Liver (tissue), 9 donors: ENCODE measurements around the gene ERFL. TPM values are rescaled to one million over a fixed set of nuclear protein-coding genes. Genes with fewer than 3 reads are reported as not detected.
"Not testable (repeated sequence)": the region's sequence is repeated elsewhere in the genome, so short reads cannot be mapped to it uniquely, and the experiment has no call there.

Experiments used
- DNase-seq: peaks from one replicate; pipeline ENCODE4 v3.0.0-alpha.2; 2017; ENCODE audit warnings: low spot score
- H3K27ac ChIP-seq, 2 donors: one replicate each; pipeline ENCODE4 v1.7.0; 2013; ENCODE audit warnings: inconsistent platforms in 2 of 2, low read length in 2 of 2, control low read depth in 1 of 2, low read depth in 1 of 2, mild to moderate bottlenecking in 1 of 2
- H3K27me3 ChIP-seq, 4 donors: one replicate each; pipeline versions ENCODE4 v1.6.1 to v1.7.0; 2013; ENCODE audit warnings: low read length in 3 of 4, inconsistent platforms in 1 of 4, mild to moderate bottlenecking in 1 of 4, moderate library complexity in 1 of 4; ENCODE audit not compliant: control insufficient read depth in 4 of 4, insufficient read depth in 4 of 4
- H3K36me3 ChIP-seq, 4 donors: one replicate each; pipeline versions ENCODE4 v1.6.1 to v1.7.0; 2013; ENCODE audit warnings: low read length in 3 of 4, mild to moderate bottlenecking in 3 of 4, low read depth in 1 of 4, moderate library complexity in 1 of 4; ENCODE audit not compliant: control insufficient read depth in 4 of 4, insufficient read depth in 3 of 4
- H3K4me1 ChIP-seq, 4 donors: one replicate each; pipeline versions ENCODE4 v1.6.1 to v1.7.0; 2013; ENCODE audit warnings: low read length in 3 of 4, mild to moderate bottlenecking in 3 of 4, moderate library complexity in 1 of 4; ENCODE audit not compliant: control insufficient read depth in 4 of 4, insufficient read depth in 4 of 4
- H3K4me3 ChIP-seq, 3 donors: one replicate each; pipeline versions ENCODE4 v1.6.1 to v1.7.0; 2013; ENCODE audit warnings: low read length in 3 of 3, control low read depth in 1 of 3, low read depth in 1 of 3, mild to moderate bottlenecking in 1 of 3
- H3K9ac ChIP-seq, 2 donors: one replicate each; pipeline ENCODE4 v1.7.0; 2013; ENCODE audit warnings: low read length in 2 of 2, mild to moderate bottlenecking in 2 of 2, moderate library complexity in 2 of 2, control low read depth in 1 of 2, low read depth in 1 of 2
- H3K9me3 ChIP-seq, 4 donors: one replicate each; pipeline versions ENCODE4 v1.6.1 to v1.7.0; 2013; ENCODE audit warnings: low read length in 3 of 4; ENCODE audit not compliant: control insufficient read depth in 4 of 4
- ATF3 ChIP-seq: IDR thresholded peaks from 2 replicates; pipeline ENCODE4 v1.6.1; 2016; ENCODE audit warnings: antibody characterized with exemption
- CTCF ChIP-seq: fragments of 150-350 bp; IDR thresholded peaks from 2 replicates; pipeline ENCODE4 v1.5.1; 2017; ENCODE audit warnings: improper control_type of control experiment, low read depth, low read length; ENCODE audit not compliant: missing input control
- EGR1 ChIP-seq, 2 donors: IDR thresholded peaks; 2 replicates each; pipeline ENCODE4 v1.6.1; 2016 to 2018; ENCODE audit warnings: antibody characterized with exemption in 2 of 2, low read depth in 2 of 2
- FOXA1 ChIP-seq: IDR thresholded peaks from 2 replicates; pipeline ENCODE4 v1.6.1; 2016; ENCODE audit warnings: antibody characterized with exemption
- FOXA2 ChIP-seq: IDR thresholded peaks from 2 replicates; pipeline ENCODE4 v1.6.1; 2016; ENCODE audit warnings: antibody characterized with exemption
- GABPA ChIP-seq, 2 donors: IDR thresholded peaks in 1 of 2; conservative IDR thresholded peaks in 1 of 2; 2 replicates each; pipeline ENCODE4 v1.6.1; 2016; ENCODE audit warnings: antibody characterized with exemption in 2 of 2, mild to moderate bottlenecking in 1 of 2, moderate library complexity in 1 of 2
- HNF4A ChIP-seq, 2 donors: conservative IDR thresholded peaks; 2 replicates each; pipeline ENCODE4 v1.6.1; 2016; ENCODE audit warnings: antibody characterized with exemption in 2 of 2, mild to moderate bottlenecking in 2 of 2
- HNF4G ChIP-seq: IDR thresholded peaks from 2 replicates; pipeline ENCODE4 v1.6.1; 2016; ENCODE audit warnings: antibody characterized with exemption
- JUND ChIP-seq, 2 donors: IDR thresholded peaks; 2 replicates each; pipeline ENCODE4 v1.6.1; 2016; ENCODE audit warnings: antibody characterized with exemption in 2 of 2
- NR2F2 ChIP-seq: IDR thresholded peaks from 2 replicates; pipeline ENCODE4 v1.6.1; 2016; ENCODE audit warnings: antibody characterized with exemption
- RAD21 ChIP-seq, 2 donors: IDR thresholded peaks; 2 replicates each; pipeline ENCODE4 v1.6.1; 2016; ENCODE audit warnings: antibody characterized with exemption in 2 of 2, mild to moderate bottlenecking in 2 of 2
- REST ChIP-seq: IDR thresholded peaks from 2 replicates; pipeline ENCODE4 v1.6.1; 2016; ENCODE audit warnings: antibody characterized with exemption, mild to moderate bottlenecking
- RXRA ChIP-seq, 2 donors: IDR thresholded peaks; 2 replicates each; pipeline ENCODE4 v1.6.1; 2017 to 2018; ENCODE audit warnings: antibody characterized with exemption in 2 of 2, mild to moderate bottlenecking in 1 of 2
- SP1 ChIP-seq: IDR thresholded peaks from 2 replicates; pipeline ENCODE4 v1.6.1; 2018; ENCODE audit warnings: antibody characterized with exemption, mild to moderate bottlenecking
- TAF1 ChIP-seq: conservative IDR thresholded peaks from 2 replicates; pipeline ENCODE4 v1.6.1; 2016; ENCODE audit warnings: antibody characterized with exemption, mild to moderate bottlenecking
- YY1 ChIP-seq: IDR thresholded peaks from 2 replicates; pipeline ENCODE4 v1.6.1; 2016; ENCODE audit warnings: antibody characterized with exemption, mild to moderate bottlenecking
- ZBTB33 ChIP-seq: IDR thresholded peaks from 2 replicates; pipeline ENCODE4 v1.6.1; 2016; ENCODE audit warnings: antibody characterized with exemption
- WGBS: extraction: QIAGEN DNeasy Blood & Tissue Kit; methylation state at CpG from one replicate; pipeline ENCODE4 v1.1.7; 2013; 5-methylcytosine and 5-hydroxymethylcytosine counted together
- polyA plus RNA-seq, 2 donors: library from polyadenylated mRNA; stranded (reverse) in 1 of 2; unstranded in 1 of 2; fragments of 200-250 nt in 1 of 2; fragments of >200 nt in 1 of 2; fragmentation: Nextera tagmentation in 1 of 2; extraction: Ambion mirVana in 1 of 2; gene quantifications; one replicate each; pipeline versions ENCODE4 v1.2.1 to v1.2.3, GENCODE V29; 2013 to 2015
- total RNA-seq, 2 donors: library from RNA; depleted of rRNA; stranded (reverse); fragments of >200 nt; gene quantifications; one replicate each; pipeline ENCODE4 v1.2.3, GENCODE V29; 2014
- donor health status: healthy.
- donor health status: healthy.
- donor health status: healthy.
- donor health status: healthy.
- donor health status: healthy.

ERFL gene
- total and polyA plus RNA-seq, 4 donors: not detected

- DNase-seq: no peak
- H3K9ac ChIP-seq: no peak overlapping the region
- no peaks in the 10 kb centered on the region for H3K9me3 ChIP-seq
- no peak overlapping the region for H3K27ac ChIP-seq
- H3K4me1 ChIP-seq: peaks cover 0 to 10% (median 3%) of the 10 kb centered on the region in 4 donors
- peaks cover 0 to 12% (median 1%) of the 10 kb centered on the region in 4 donors for H3K27me3 ChIP-seq
- 3% methylated on average over 83 of the region's 83 CpGs for WGBS
- TF ChIP-seq GABPA (IDR thresholded peaks at IDR 0.05 in 1 of 2, conservative IDR thresholded peaks at IDR 0.05 in 1 of 2) (no peak), REST (no peak), EGR1 (IDR thresholded peaks at IDR 0.05; ENCODE audit: low read depth in 2 of 2) (no peak), SP1 (no peak), FOXA2 (no peak), ATF3 (no peak), FOXA1 (no peak), JUND (IDR thresholded peaks at IDR 0.05) (no peak), RXRA (IDR thresholded peaks at IDR 0.05) (no peak), TAF1 (no peak), CTCF (no peak), HNF4A (conservative IDR thresholded peaks at IDR 0.05) (no peak), ZBTB33 (no peak), RAD21 (IDR thresholded peaks at IDR 0.05) (no peak), HNF4G (no peak), YY1 (no peak), NR2F2 (no peak)
- no peaks in the 10 kb centered on the region for H3K36me3 ChIP-seq
- peak overlapping the region in 1 of 3 donors; percentile 58 for H3K4me3 ChIP-seq
Measured at GRCh38 chr19:41939861-41940730, 11.8 kb upstream of the ERFL start.

GRCh38 chr19:41939209-41939608 lies 11.0 kb upstream of the ERFL start:
- H3K36me3 ChIP-seq, H3K27ac ChIP-seq, H3K4me1 ChIP-seq, H3K4me3 ChIP-seq, DNase-seq, H3K9me3 ChIP-seq, H3K9ac ChIP-seq: not testable (repeated sequence)
- H3K27me3 ChIP-seq: peaks cover 0 to 12% (median 3%) of the 10 kb centered on the region in 4 donors
